Sigmoid colon (tissue), 7 donors: ENCODE measurements around the gene RBM6. TPM values are rescaled to one million over a fixed set of nuclear protein-coding genes. Genes with fewer than 3 reads are reported as not detected.

Experiments used
- DNase-seq: peaks from one replicate; pipeline ENCODE4 v3.0.0-alpha.2; 2019
- H3K27ac ChIP-seq, 4 donors: fragments of 200-600 bp; sonication (generic); one replicate each; pipeline ENCODE4 v1.5.1; 2016 to 2019; ENCODE audit warnings: mild to moderate bottlenecking in 1 of 4
- H3K27me3 ChIP-seq, 3 donors: fragments of 200-600 bp; sonication (generic); one replicate each; pipeline ENCODE4 v1.5.1; 2019; ENCODE audit warnings: mild to moderate bottlenecking in 1 of 3
- H3K36me3 ChIP-seq, 4 donors: fragments of 200-600 bp; sonication (generic); one replicate each; pipeline ENCODE4 v1.5.1; 2016 to 2019
- H3K4me1 ChIP-seq, 4 donors: fragments of 200-600 bp; sonication (generic); one replicate each; pipeline ENCODE4 v1.5.1; 2017 to 2019
- H3K4me3 ChIP-seq, 4 donors: fragments of 200-600 bp; sonication (generic); one replicate each; pipeline ENCODE4 v1.5.1; 2017 to 2019; ENCODE audit warnings: mild to moderate bottlenecking in 2 of 4, moderate library complexity in 1 of 4
- H3K9me3 ChIP-seq, 4 donors: fragments of 200-600 bp in 3 of 4; sonication (generic) in 3 of 4; one replicate each; pipeline versions ENCODE4 v1.5.1 to v1.6.1; 2013 to 2019
- EP300 ChIP-seq, 4 donors: sonication (generic); formaldehyde crosslinking; IDR thresholded peaks; one replicate each; pipeline ENCODE4 v1.6.1; 2017; ENCODE audit warnings: antibody characterized with exemption in 4 of 4
- POLR2A ChIP-seq, 2 donors: fragments of 450-650 bp; IDR thresholded peaks; one replicate each; pipeline ENCODE4 v1.6.1; 2016; ENCODE audit warnings: antibody characterized with exemption in 2 of 2, mild to moderate bottlenecking in 2 of 2, moderate library complexity in 2 of 2
- POLR2AphosphoS5 ChIP-seq, 4 donors: sonication (generic); formaldehyde crosslinking; IDR thresholded peaks; one replicate each; pipeline ENCODE4 v1.6.1; 2017; ENCODE audit warnings: antibody characterized with exemption in 4 of 4
- WGBS, 2 donors: extraction: QIAGEN DNeasy Blood & Tissue Kit; methylation state at CpG; one replicate each; pipeline ENCODE4 v1.1.7; 2013; 5-methylcytosine and 5-hydroxymethylcytosine counted together
- intact Hi-C: fragments of 100-400 bp; cut with DNase I; formaldehyde crosslinking; loops from one replicate; pipeline ENCODE4 v1.15.1; 2023
- polyA plus RNA-seq, 3 donors: library from polyadenylated mRNA; stranded (reverse); fragments of 200-250 nt; gene quantifications; one replicate each; pipeline ENCODE4 v1.2.3, GENCODE V29; 2013
- total RNA-seq, 4 donors: library from RNA; depleted of rRNA; stranded (reverse); fragments of >200 nt; gene quantifications; one replicate each; pipeline ENCODE4 v1.1.0, GENCODE V29; 2016
- TF ChIP-seq, protein P1 (sequence below), 4 experiments: fragments of 450-650 bp in 3 of 4; fragments of 200-600 bp in 1 of 4; IDR thresholded peaks; one replicate each; pipeline ENCODE4 v1.5.1; 2016 to 2019; ENCODE audit warnings: antibody characterized with exemption in 4 of 4, mild to moderate bottlenecking in 3 of 4, moderate library complexity in 2 of 4
- donor health status: healthy with polysubstance abuse.
- donor health status: Bipolar disorder and iron deficiency.
- donor health status: healthy.

RBM6 gene
- total and polyA plus RNA-seq, 7 donors, result 13.6 to 215 (median 78.0) TPM

DNA sequence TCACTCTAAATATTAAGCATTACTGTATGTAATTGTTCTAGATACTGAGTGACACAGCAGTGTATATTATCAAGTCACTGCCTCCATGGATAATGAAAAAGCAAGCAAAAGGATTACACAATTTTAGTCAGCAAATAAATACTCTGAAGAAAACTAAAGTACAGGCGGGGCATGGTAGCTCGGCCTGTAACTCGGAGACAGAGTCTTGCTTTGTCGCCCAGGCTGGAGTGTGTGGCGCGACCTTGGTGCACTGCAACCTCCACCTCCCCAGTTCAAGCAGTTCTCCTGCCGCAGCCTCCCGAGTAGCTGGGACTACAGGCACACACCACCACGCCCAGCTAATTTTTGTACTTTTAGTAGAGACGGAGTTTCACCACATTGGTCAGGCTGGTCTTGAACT, 32.7 kb downstream of the RBM6 start:
- no peak for DNase-seq
- no peaks in the 10 kb centered on the region for H3K27me3 ChIP-seq
- no peaks in the 10 kb centered on the region for H3K9me3 ChIP-seq
- WGBS, 2 donors, result 94 to 97% methylated on average over 10 of the region's 10 CpGs
- H3K4me3 ChIP-seq, result no peak overlapping the region
- H3K4me1 ChIP-seq, result peaks cover 0 to 4% (median 2%) of the 10 kb centered on the region in 4 donors
- H3K27ac ChIP-seq, result no peak overlapping the region
- TF ChIP-seq POLR2A (IDR thresholded peaks at IDR 0.05) (no peak), POLR2AphosphoS5 (IDR thresholded peaks at IDR 0.05) (no peak), EP300 (IDR thresholded peaks at IDR 0.05) (no peak)
- TF ChIP-seq, protein P1, sequence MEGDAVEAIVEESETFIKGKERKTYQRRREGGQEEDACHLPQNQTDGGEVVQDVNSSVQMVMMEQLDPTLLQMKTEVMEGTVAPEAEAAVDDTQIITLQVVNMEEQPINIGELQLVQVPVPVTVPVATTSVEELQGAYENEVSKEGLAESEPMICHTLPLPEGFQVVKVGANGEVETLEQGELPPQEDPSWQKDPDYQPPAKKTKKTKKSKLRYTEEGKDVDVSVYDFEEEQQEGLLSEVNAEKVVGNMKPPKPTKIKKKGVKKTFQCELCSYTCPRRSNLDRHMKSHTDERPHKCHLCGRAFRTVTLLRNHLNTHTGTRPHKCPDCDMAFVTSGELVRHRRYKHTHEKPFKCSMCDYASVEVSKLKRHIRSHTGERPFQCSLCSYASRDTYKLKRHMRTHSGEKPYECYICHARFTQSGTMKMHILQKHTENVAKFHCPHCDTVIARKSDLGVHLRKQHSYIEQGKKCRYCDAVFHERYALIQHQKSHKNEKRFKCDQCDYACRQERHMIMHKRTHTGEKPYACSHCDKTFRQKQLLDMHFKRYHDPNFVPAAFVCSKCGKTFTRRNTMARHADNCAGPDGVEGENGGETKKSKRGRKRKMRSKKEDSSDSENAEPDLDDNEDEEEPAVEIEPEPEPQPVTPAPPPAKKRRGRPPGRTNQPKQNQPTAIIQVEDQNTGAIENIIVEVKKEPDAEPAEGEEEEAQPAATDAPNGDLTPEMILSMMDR (IDR thresholded peaks at IDR 0.05), result no peak
- intact Hi-C loops, result no loop called here
- peaks cover 0 to 47% (median 17%) of the 10 kb centered on the region in 4 donors for H3K36me3 ChIP-seq

DNA sequence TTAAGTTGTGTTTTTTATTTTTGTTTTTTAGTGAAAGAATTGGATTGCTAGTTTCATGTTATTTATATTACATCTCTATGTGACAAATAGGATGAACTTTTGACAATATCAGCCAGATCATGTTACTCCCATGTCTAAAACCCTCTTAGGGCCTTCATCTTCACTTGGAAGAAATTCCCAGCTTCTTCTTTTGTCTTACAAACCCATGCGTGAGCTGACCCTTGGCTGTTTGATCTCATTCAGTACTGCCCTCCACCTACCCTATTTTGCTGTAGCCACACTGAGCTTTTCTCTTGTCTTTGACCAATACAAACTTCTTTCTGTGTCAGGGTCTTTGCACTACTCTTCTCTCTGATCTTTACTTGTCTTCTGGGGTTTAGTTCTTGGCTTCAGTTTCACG, 37.0 kb downstream of the RBM6 start:
- Histone ChIP-seq H3K4me3 (no peak overlapping the region), H3K9me3 (no peaks in the 10 kb centered on the region), H3K27me3 (no peaks in the 10 kb centered on the region), H3K4me1 (no peaks in the 10 kb centered on the region), H3K36me3 (peaks cover 0 to 67% (median 16%) of the 10 kb centered on the region in 4 donors), H3K27ac (no peak overlapping the region)
- intact Hi-C loops, result no loop called here
- no peak for DNase-seq
- 94 to 95% methylated on average over 2 of the region's 2 CpGs for WGBS, 2 donors
- TF ChIP-seq EP300 (IDR thresholded peaks at IDR 0.05) (no peak), POLR2A (IDR thresholded peaks at IDR 0.05) (no peak), POLR2AphosphoS5 (IDR thresholded peaks at IDR 0.05) (no peak)
- TF ChIP-seq, protein P1 (IDR thresholded peaks at IDR 0.05), result no peak

DNA sequence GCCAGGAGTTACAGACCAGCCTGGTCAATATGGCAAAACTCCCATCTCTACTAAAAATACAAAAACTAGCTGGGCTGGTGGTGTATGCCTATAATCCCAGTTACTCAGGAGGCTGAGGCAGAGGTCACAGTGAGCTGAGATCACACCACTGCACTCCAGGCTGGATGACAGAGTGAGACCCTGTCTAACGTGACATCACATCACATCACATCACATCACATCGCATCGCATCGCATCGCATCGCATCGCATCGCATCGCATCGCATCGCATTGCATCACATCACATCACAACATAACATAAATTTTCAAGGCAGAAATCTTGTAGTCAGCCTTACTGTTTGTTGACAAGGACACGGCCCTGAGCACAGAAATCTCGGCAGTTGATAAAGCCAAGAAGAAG, 44.4 kb downstream of the RBM6 start:
- Histone ChIP-seq H3K4me1 (peaks cover 0 to 9% (median 0%) of the 10 kb centered on the region in 4 donors), H3K36me3 (peaks cover 0 to 42% (median 0%) of the 10 kb centered on the region in 4 donors), H3K27me3 (no peaks in the 10 kb centered on the region), H3K27ac (no peak overlapping the region), H3K4me3 (no peak overlapping the region), H3K9me3 (no peaks in the 10 kb centered on the region)
- DNase-seq, result no peak
- TF ChIP-seq POLR2AphosphoS5 (IDR thresholded peaks at IDR 0.05) (no peak), EP300 (IDR thresholded peaks at IDR 0.05) (no peak), POLR2A (IDR thresholded peaks at IDR 0.05) (no peak)
- TF ChIP-seq, protein P1 (IDR thresholded peaks at IDR 0.05), result no peak
- intact Hi-C loops, result no loop called here
- 64 to 90% methylated on average over 13 of the region's 13 CpGs for WGBS, 2 donors

DNA sequence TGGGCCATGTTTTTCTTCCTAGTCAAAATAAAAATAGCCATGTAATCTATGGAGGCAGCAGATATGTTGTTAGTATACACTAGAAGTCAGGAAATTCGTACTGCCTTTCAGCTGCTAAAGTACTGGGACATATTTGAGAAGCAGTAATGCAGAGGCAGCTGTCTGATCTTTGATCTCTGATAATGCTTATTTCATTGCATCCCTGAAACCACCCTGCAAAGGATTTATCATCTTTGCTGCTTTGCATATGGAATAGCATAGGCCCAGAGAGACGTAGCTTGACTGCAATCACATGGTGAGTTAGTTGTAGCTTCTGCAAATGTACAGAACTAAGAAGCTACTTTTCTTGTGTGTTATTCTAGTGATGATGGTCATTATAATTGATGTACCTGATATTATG, 52.4 kb downstream of the RBM6 start:
- Histone ChIP-seq H3K4me1 (no peaks in the 10 kb centered on the region), H3K4me3 (no peak overlapping the region), H3K9me3 (no peaks in the 10 kb centered on the region), H3K36me3 (peaks cover 0 to 31% (median 0%) of the 10 kb centered on the region in 4 donors), H3K27me3 (no peaks in the 10 kb centered on the region), H3K27ac (no peak overlapping the region)
- WGBS, 2 donors, result 28 to 66% methylated on average over 2 of the region's 2 CpGs
- TF ChIP-seq POLR2AphosphoS5 (IDR thresholded peaks at IDR 0.05) (no peak), EP300 (IDR thresholded peaks at IDR 0.05) (no peak), POLR2A (IDR thresholded peaks at IDR 0.05) (no peak)
- TF ChIP-seq, protein P1 (IDR thresholded peaks at IDR 0.05), result no peak
- no peak for DNase-seq
- intact Hi-C loops, result no loop called here

DNA sequence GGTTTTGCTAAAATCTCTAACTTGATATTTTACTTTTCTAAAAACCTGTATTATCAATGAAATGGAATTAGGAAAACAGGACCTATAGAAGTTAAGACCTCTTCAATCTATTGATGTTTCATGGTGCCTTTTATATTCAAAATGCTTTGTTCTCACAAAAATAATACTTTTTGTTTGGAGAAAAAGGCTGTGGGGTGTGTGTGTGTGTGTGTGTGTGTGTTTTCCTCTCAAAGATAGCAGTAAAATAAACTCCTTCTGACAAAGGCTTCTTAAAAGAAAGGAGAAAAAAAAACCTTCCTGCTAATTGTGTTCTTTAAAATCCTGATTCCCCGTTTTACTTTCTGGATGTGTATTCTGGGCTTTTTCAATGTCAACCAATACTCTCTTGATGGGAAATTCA, 54.5 kb downstream of the RBM6 start:
- Histone ChIP-seq H3K9me3 (no peaks in the 10 kb centered on the region), H3K27ac (no peak overlapping the region), H3K4me3 (no peak overlapping the region), H3K4me1 (no peaks in the 10 kb centered on the region), H3K27me3 (no peaks in the 10 kb centered on the region), H3K36me3 (peaks cover 0 to 18% (median 0%) of the 10 kb centered on the region in 4 donors)
- no peak for DNase-seq
- intact Hi-C loops, result no loop called here
- TF ChIP-seq POLR2A (IDR thresholded peaks at IDR 0.05) (no peak), POLR2AphosphoS5 (IDR thresholded peaks at IDR 0.05) (no peak), EP300 (IDR thresholded peaks at IDR 0.05) (no peak)
- TF ChIP-seq, protein P1 (IDR thresholded peaks at IDR 0.05), result no peak
- WGBS, 2 donors, result 79 to 91% methylated on average over 1 of the region's 1 CpG
